Lower lobe of right lung (tissue), 2 donors: ENCODE results near the gene LASP1NB.

Source experiments
- ATAC-seq, 2 donors: fragments of 200-7000 bp; cut with Tn5 transposase; one replicate each; pipeline ENCODE4 v1.9.1; 2020 to 2022; ENCODE audit warnings: mild to moderate bottlenecking in 2 of 2, moderate library complexity in 2 of 2
- DNase-seq: peaks from one replicate; pipeline ENCODE4 v3.0.0-alpha.2; 2020
- H3K27ac ChIP-seq: fragments of 200-600 bp; one replicate; pipeline ENCODE4 v1.8.0; 2022
- H3K27me3 ChIP-seq: fragments of 200-600 bp; one replicate; pipeline ENCODE4 v1.8.0; 2022; ENCODE audit warnings: low read depth
- H3K36me3 ChIP-seq: fragments of 200-600 bp; one replicate; pipeline ENCODE4 v1.8.0; 2022; ENCODE audit warnings: mild to moderate bottlenecking
- H3K4me1 ChIP-seq: fragments of 200-600 bp; one replicate; pipeline ENCODE4 v1.8.0; 2022
- H3K4me3 ChIP-seq: fragments of 200-600 bp; one replicate; pipeline ENCODE4 v1.8.0; 2022; ENCODE audit warnings: mild to moderate bottlenecking
- H3K9me3 ChIP-seq: fragments of 200-600 bp; one replicate; pipeline ENCODE4 v1.8.0; 2022
- intact Hi-C: fragments of 100-400 bp; cut with DNase I; formaldehyde crosslinking; loops from one replicate; pipeline ENCODE4 v1.11.0; 2022
- TF ChIP-seq, protein P1 (sequence below): fragments of 200-600 bp; IDR thresholded peaks from one replicate; pipeline ENCODE4 v1.8.0; 2022; ENCODE audit warnings: antibody characterized with exemption, mild to moderate bottlenecking
- donor health status: DM: no; HTN: yes; CAD: no; lungs with severe emphysema.

LASP1NB gene

DNA sequence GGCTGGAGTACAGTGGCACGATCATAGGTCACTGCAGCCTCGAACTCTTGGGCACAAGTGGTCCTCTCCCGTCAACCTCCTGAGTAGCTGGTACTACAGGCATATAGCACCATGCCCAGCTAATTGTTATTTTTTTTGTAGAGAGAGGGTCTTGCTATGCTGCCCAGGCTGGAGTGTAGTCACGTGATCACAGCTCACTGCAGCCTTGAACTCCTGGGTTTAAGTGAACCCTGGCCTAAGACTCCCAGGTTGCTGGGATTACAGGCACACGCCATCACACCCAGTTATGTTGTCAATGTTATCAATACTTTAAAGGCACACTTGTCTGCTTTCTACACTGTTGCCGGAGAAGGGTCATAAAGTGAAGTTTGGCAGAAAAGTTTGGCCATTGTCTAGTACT, 22.0 kb upstream of the LASP1NB start:
- Histone ChIP-seq H3K27me3 (no peaks in the 10 kb centered on the region), H3K36me3 (peaks cover 62% of the 10 kb centered on the region), H3K4me3 (no peak overlapping the region), H3K27ac (no peak overlapping the region), H3K4me1 (peaks cover 85% of the 10 kb centered on the region), H3K9me3 (no peaks in the 10 kb centered on the region)
- DNase-seq (no peak), ATAC-seq (no peak)
- intact Hi-C loops = no loop called here
- TF ChIP-seq, protein P1, sequence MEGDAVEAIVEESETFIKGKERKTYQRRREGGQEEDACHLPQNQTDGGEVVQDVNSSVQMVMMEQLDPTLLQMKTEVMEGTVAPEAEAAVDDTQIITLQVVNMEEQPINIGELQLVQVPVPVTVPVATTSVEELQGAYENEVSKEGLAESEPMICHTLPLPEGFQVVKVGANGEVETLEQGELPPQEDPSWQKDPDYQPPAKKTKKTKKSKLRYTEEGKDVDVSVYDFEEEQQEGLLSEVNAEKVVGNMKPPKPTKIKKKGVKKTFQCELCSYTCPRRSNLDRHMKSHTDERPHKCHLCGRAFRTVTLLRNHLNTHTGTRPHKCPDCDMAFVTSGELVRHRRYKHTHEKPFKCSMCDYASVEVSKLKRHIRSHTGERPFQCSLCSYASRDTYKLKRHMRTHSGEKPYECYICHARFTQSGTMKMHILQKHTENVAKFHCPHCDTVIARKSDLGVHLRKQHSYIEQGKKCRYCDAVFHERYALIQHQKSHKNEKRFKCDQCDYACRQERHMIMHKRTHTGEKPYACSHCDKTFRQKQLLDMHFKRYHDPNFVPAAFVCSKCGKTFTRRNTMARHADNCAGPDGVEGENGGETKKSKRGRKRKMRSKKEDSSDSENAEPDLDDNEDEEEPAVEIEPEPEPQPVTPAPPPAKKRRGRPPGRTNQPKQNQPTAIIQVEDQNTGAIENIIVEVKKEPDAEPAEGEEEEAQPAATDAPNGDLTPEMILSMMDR = no peak

DNA sequence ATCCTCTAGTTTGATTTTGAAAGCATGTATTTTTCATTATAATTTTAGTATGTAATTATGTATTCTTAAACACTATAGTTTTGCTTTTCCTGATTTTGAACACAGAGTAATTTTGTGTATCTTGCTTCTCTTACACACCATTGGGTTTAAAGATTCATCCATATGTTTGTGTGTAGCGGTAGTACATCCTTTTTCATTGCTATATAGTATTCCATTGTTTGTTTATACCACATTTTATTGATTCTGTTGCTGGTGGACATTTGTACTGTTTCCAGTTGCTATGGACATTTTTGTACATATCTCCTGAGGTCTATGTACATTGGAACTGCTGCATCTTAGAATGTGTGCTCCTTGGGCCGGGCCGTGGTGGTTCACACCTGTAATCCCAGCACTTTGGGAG, 20.5 kb upstream of the LASP1NB start:
- Histone ChIP-seq H3K4me1 (peaks cover 80% of the 10 kb centered on the region), H3K36me3 (peaks cover 60% of the 10 kb centered on the region)
- TF ChIP-seq, protein P1 = no peak

DNA sequence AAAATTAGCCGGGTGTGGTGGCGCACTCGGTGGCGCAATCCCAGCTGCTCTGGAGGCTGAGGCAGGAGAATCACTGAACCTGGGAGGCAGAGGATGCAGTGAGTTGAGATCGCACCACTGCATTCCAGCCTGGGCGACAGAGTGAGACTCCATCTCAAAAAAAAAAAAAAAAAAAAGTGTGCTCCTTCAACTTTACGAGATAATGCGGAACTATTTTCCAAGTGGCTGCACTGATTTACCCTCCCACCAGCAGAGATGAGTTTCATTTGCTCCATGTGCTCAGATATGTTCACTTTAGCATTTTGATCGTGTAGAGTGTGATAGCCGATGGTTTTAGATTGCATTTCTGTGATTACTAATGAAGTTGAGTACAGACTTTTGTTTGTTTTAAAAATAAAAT, 20.0 kb upstream of the LASP1NB start:
- peaks cover 75% of the 10 kb centered on the region for H3K4me1 ChIP-seq
- TF ChIP-seq, protein P1 = no peak
- no peak overlapping the region for H3K27ac ChIP-seq
- H3K36me3 ChIP-seq = peaks cover 61% of the 10 kb centered on the region
- H3K27me3 ChIP-seq = no peaks in the 10 kb centered on the region
- ATAC-seq = no peak
- intact Hi-C loops = no loop called here
- no peaks in the 10 kb centered on the region for H3K9me3 ChIP-seq
- no peak overlapping the region for H3K4me3 ChIP-seq
- no peak for DNase-seq

More for the DNA sequence above, 20.5 kb upstream of the LASP1NB start:
- ATAC-seq (no peak), DNase-seq (no peak)
- H3K27me3 ChIP-seq = no peaks in the 10 kb centered on the region
- no peaks in the 10 kb centered on the region for H3K9me3 ChIP-seq
- no peak overlapping the region for H3K4me3 ChIP-seq
- no peak overlapping the region for H3K27ac ChIP-seq
- intact Hi-C loops = no loop called here

DNA sequence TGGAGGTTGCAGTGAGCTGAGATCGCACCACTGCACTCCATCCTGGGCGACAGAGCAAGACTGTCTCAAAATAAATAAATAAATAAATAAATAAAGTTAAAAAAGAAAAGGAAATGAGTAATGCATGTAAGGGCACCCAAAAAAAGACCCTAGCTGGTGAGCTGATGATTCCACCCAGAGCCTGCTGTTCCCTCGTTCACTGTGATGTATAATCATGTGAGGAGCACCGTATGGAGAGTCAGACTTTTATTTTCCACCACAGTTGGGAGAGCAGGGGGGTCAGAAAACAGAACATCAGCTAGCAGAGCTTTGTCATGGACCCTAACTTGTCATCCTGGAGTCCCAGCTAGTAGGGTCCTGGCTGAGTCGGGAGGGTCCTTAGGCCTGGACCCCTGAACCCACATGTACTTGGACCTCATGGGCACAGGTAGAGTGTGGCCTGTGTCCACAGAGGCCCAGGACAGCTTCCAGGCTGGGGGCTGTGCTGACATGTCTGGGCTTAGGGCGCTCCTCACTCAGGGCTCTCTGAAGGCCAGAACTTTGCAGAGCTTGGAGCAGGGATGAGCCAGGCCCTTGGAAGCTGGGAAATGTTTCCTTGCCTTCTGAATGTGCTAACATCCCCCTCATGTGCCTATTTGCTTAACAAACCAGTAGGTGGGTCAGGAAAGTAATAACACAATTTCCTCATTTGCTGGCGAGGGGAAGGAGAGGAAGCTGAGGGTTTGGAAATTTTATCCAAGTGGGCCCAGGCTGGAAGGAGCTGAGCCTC, 18.8 kb upstream of the LASP1NB start:
- intact Hi-C loops = no loop called here
- Histone ChIP-seq H3K4me3 (no peak overlapping the region), H3K36me3 (peaks cover 67% of the 10 kb centered on the region), H3K4me1 (peaks cover 73% of the 10 kb centered on the region), H3K27ac (peak overlapping the region; percentile 62), H3K27me3 (no peaks in the 10 kb centered on the region), H3K9me3 (no peaks in the 10 kb centered on the region)
- ATAC-seq (peak; percentile 12 to 15), DNase-seq (no peak)
- TF ChIP-seq, protein P1 = no peak

DNA sequence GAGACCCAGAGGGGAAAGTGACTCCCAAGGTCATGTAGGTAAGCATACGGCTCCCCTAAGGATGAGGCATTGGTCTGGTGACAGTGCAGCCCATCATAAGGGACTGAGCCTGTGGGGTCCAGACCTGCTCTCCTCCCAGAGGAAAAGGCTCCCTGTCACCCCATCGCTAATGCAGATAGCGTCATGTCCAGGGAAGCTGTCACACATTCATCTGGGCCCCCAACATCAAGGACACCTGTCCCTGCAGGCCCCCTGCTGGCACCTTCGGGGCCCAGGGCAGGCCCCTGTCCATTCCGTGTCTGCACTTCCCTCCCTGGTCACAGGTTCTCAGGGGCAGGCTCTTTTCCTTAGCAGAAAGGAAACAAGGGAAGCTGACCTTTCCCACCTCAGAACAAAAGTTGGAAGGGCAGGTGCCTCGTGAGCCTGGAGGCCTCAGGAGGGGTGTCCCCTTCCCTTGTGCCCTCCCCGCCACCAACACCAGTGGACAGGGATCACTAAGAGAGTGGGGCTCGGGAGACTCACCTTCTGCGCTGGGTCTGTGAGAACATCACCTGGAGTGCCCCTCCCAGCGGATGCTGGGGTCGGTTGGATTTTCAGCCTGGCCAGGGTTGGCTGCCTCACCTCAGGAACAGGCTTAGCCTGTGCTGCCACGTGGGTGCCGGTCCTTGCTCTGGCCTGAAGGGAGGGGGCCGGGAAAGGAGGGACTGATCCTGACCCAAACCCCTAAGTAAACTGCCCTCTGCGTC, 17.3 kb upstream of the LASP1NB start:
- peak; percentile 5 to 13 for ATAC-seq
- peaks cover 54% of the 10 kb centered on the region for H3K36me3 ChIP-seq
- H3K27me3 ChIP-seq = no peaks in the 10 kb centered on the region
- no peaks in the 10 kb centered on the region for H3K9me3 ChIP-seq
- peak; percentile 17 for DNase-seq
- TF ChIP-seq, protein P1 = no peak
- no peak overlapping the region for H3K4me3 ChIP-seq
- intact Hi-C loops = no loop called here
- peak overlapping the region; percentile 62 for H3K27ac ChIP-seq
- peaks cover 73% of the 10 kb centered on the region for H3K4me1 ChIP-seq
